SK-N-SH (cell line): ENCODE data around the gene PHAF1. TPM values are rescaled to one million over a fixed set of nuclear protein-coding genes. Genes with fewer than 3 reads are reported as not detected.

Experiments used
- CTCF ChIA-PET: fragments of 300-600, 350-600 bp; formaldehyde crosslinking; extraction: SDS; loops from one replicate; lab custom pipeline; 2021; lab: Yijun Ruan, JAX
- POLR2A ChIA-PET: fragments of 350-600 bp; sonication (Branson Sonifier 250); formaldehyde crosslinking; extraction: SDS; loops from one replicate; lab custom pipeline; 2020; ENCODE audit warnings: antibody characterized with exemption, inconsistent platforms; lab: Yijun Ruan, JAX
- DNase-seq: peaks from one replicate; pipeline ENCODE4 v3.0.0; 2012
- H2AFZ ChIP-seq: fragments of 200-600 bp; sonication (generic); 2 replicates; pipeline ENCODE4 v1.8.1; 2016; ENCODE audit warnings: antibody characterized with exemption, mild to moderate bottlenecking, low read depth
- H3F3A ChIP-seq: fragments of 200-600 bp; sonication (generic); replicated peaks from 2 replicates; pipeline ENCODE3; 2016; ENCODE audit warnings: antibody characterized with exemption, mild to moderate bottlenecking; ENCODE audit not compliant: insufficient read depth
- H3K27ac ChIP-seq, 2 experiments: fragments of 200-500 bp in 1 of 2; fragments of 200-600 bp in 1 of 2; sonication (Bioruptor generic) in 1 of 2; sonication (generic), shearing (Covaris generic) in 1 of 2; 2 replicates each; pipeline versions ENCODE4 v1.5.1 to v1.6.1; 2014 to 2016; ENCODE audit warnings: low read depth in 2 of 2, inconsistent platforms in 1 of 2, low read length in 1 of 2, mild to moderate bottlenecking in 1 of 2, mixed read lengths in 1 of 2
- H3K27me3 ChIP-seq: fragments of 200-600 bp; sonication (generic), shearing (Covaris generic); 2 replicates; pipeline ENCODE4 v1.6.1; 2016; ENCODE audit warnings: mixed run types; ENCODE audit not compliant: insufficient read depth
- H3K36me3 ChIP-seq, 2 experiments: fragments of 200-500 bp in 1 of 2; fragments of 200-600 bp in 1 of 2; sonication (Bioruptor generic) in 1 of 2; sonication (generic) in 1 of 2; replicated peaks in 1 of 2; 2 replicates each; pipeline versions ENCODE3 to v1.5.1; 2014 to 2016; ENCODE audit warnings: low read length in 1 of 2, mild to moderate bottlenecking in 1 of 2; ENCODE audit not compliant: insufficient read depth in 2 of 2, control insufficient read depth in 1 of 2
- H3K4me1 ChIP-seq, 2 experiments: fragments of 200-500 bp in 1 of 2; fragments of 200-600 bp in 1 of 2; sonication (Bioruptor generic) in 1 of 2; sonication (generic), shearing (Covaris generic) in 1 of 2; 2 replicates each; pipeline versions ENCODE4 v1.5.1 to v1.6.1; 2014 to 2016; ENCODE audit warnings: low read depth in 1 of 2, low read length in 1 of 2, mixed run types in 1 of 2; ENCODE audit not compliant: insufficient read depth in 2 of 2, control insufficient read depth in 1 of 2
- H3K4me2 ChIP-seq: fragments of 200-600 bp; sonication (generic), shearing (Covaris generic); 2 replicates; pipeline ENCODE4 v1.6.1; 2017; ENCODE audit warnings: mixed run types
- H3K4me3 ChIP-seq, 2 experiments: fragments of 200-500 bp in 1 of 2; fragments of 200-600 bp in 1 of 2; sonication (Bioruptor generic) in 1 of 2; sonication (generic), shearing (Covaris generic) in 1 of 2; 2 replicates each; pipeline versions ENCODE4 v1.5.1 to v1.8.1; 2014 to 2016; ENCODE audit warnings: low read depth in 2 of 2, inconsistent platforms in 1 of 2, low read length in 1 of 2, mild to moderate bottlenecking in 1 of 2, mixed read lengths in 1 of 2, moderate library complexity in 1 of 2
- H3K79me2 ChIP-seq: fragments of 200-600 bp; sonication (generic); 2 replicates; pipeline ENCODE4 v1.8.1; 2017; ENCODE audit warnings: mild to moderate bottlenecking; ENCODE audit not compliant: insufficient read depth
- H3K9ac ChIP-seq: fragments of 200-600 bp; sonication (generic); 2 replicates; pipeline ENCODE4 v1.6.1; 2017; ENCODE audit warnings: mixed run types
- H3K9me2 ChIP-seq: fragments of 200-600 bp; sonication (generic); 2 replicates; pipeline ENCODE4 v1.6.1; 2017; ENCODE audit warnings: mixed run types
- H3K9me3 ChIP-seq: fragments of 200-600 bp; sonication (generic); 2 replicates; pipeline ENCODE4 v1.6.1; 2017; ENCODE audit warnings: mixed run types, mild to moderate bottlenecking, moderate library complexity
- H4K20me1 ChIP-seq: fragments of 200-600 bp; sonication (generic); 2 replicates; pipeline ENCODE4 v1.6.1; 2017; ENCODE audit warnings: mild to moderate bottlenecking, mixed run types; ENCODE audit not compliant: insufficient read depth
- EZH2phosphoT487 ChIP-seq: fragments of 200-600 bp; sonication (generic); IDR thresholded peaks from 2 replicates; pipeline ENCODE4 v1.6.1; 2017; ENCODE audit warnings: low read depth, mixed run types, mild to moderate bottlenecking, antibody characterized with exemption, moderate library complexity, borderline replicate concordance
- FOXJ3 ChIP-seq: sonication (generic); formaldehyde crosslinking; IDR thresholded peaks from 2 replicates; pipeline ENCODE4 v1.5.1; 2020; ENCODE audit warnings: mild to moderate bottlenecking, missing genetic modification reagents
- GABPA ChIP-seq: IDR thresholded peaks from 2 replicates; pipeline ENCODE4 v1.4.0; 2012; ENCODE audit warnings: low read depth, mild to moderate bottlenecking
- GATA2 ChIP-seq: sonication (generic); formaldehyde crosslinking; IDR thresholded peaks from 2 replicates; pipeline ENCODE4 v1.5.0; 2020; ENCODE audit warnings: mild to moderate bottlenecking, missing genetic modification reagents
- MXI1 ChIP-seq: IDR thresholded peaks from 2 replicates; pipeline ENCODE4 v1.6.1; 2012; ENCODE audit warnings: mild to moderate bottlenecking, low read depth, low read length, improper control_type of control experiment
- NFIC ChIP-seq: IDR thresholded peaks from 2 replicates; pipeline ENCODE4 v1.4.0; 2012; ENCODE audit warnings: borderline replicate concordance
- RXRA ChIP-seq: IDR thresholded peaks from 2 replicates; pipeline ENCODE4 v1.4.0; 2012; ENCODE audit warnings: low read depth, mild to moderate bottlenecking, borderline replicate concordance
- SIN3A ChIP-seq: IDR thresholded peaks from 2 replicates; pipeline ENCODE4 v1.6.1; 2012; ENCODE audit warnings: low read depth, mild to moderate bottlenecking, low read length, moderate library complexity, borderline replicate concordance
- SMC3 ChIP-seq: IDR thresholded peaks from 2 replicates; pipeline ENCODE4 v1.6.1; 2012; ENCODE audit warnings: low read depth, low read length, improper control_type of control experiment
- TEAD4 ChIP-seq: IDR thresholded peaks from 2 replicates; pipeline ENCODE4 v1.4.0; 2012; ENCODE audit warnings: mild to moderate bottlenecking, borderline replicate concordance; ENCODE audit not compliant: insufficient read depth
- YY1 ChIP-seq: IDR thresholded peaks from 2 replicates; pipeline ENCODE4 v1.4.0; 2012; ENCODE audit warnings: low read depth, mild to moderate bottlenecking
- WGBS: methylation state at CpG from one replicate; pipeline ENCODE4 v1.1.6; 2017; ENCODE audit warnings: low lambda C conversion rate; 5-methylcytosine and 5-hydroxymethylcytosine counted together
- polyA plus RNA-seq, 3 experiments: library from polyadenylated mRNA; depleted of rRNA; stranded (reverse); fragments of >200 nt; gene quantifications; 2 replicates each; pipeline ENCODE4 v1.2.3, GENCODE V29; 2012
- TF ChIP-seq, protein P1 (sequence below): IDR thresholded peaks from 2 replicates; pipeline ENCODE4 v1.6.1; 2012; ENCODE audit warnings: mild to moderate bottlenecking, low read depth, low read length, moderate library complexity
- TF ChIP-seq, protein P2 (sequence below): IDR thresholded peaks from 2 replicates; pipeline ENCODE4 v1.4.0; 2012; ENCODE audit warnings: low read depth, borderline replicate concordance
- TF ChIP-seq, protein P3 (sequence below): IDR thresholded peaks from 2 replicates; pipeline ENCODE4; 2012
- TF ChIP-seq, protein P4 (sequence below): IDR thresholded peaks from 2 replicates; pipeline ENCODE4 v1.4.0; 2012; ENCODE audit warnings: low read depth

PHAF1 gene
- polyA plus RNA-seq, 1 of the 3 experiments (the other 2 are of a cell fraction): 17.3 TPM

DNA sequence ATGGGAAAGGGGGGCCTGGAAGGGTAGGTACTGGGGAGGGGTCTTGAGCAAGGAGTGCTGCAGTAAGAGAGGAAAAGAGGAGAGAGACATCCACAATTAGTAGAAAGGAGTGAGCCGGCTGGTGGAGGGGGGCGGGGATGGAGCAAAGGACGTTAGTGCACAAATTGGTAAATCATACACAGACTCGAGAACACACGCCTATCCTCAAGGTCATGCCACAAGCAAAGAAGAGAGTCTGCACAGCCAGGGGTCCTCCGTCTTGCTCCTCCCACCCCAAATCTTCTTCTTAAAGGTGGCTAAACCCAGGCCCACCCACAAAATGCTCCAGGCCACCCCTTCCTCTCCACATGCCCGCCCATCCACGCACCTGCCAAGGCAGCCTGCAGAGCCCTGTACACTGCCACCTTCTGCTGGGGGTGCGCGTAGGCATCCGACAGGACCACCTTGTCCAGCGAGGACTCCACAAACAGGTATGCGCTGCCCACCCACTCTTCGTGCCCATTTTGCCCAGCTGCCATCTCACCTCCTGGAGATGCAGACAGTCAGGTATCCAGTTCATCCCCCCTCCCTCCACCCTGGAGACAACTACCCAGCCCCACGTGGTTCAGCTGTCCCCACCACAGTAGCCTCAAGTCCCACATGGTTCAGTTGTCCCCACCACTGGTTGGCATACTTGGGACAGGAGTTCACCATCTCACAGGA lies 46.6 kb downstream of the PHAF1 start (continued):
- TF ChIP-seq SIN3A (no peak), GABPA (no peak)
- TF ChIP-seq, protein P1, sequence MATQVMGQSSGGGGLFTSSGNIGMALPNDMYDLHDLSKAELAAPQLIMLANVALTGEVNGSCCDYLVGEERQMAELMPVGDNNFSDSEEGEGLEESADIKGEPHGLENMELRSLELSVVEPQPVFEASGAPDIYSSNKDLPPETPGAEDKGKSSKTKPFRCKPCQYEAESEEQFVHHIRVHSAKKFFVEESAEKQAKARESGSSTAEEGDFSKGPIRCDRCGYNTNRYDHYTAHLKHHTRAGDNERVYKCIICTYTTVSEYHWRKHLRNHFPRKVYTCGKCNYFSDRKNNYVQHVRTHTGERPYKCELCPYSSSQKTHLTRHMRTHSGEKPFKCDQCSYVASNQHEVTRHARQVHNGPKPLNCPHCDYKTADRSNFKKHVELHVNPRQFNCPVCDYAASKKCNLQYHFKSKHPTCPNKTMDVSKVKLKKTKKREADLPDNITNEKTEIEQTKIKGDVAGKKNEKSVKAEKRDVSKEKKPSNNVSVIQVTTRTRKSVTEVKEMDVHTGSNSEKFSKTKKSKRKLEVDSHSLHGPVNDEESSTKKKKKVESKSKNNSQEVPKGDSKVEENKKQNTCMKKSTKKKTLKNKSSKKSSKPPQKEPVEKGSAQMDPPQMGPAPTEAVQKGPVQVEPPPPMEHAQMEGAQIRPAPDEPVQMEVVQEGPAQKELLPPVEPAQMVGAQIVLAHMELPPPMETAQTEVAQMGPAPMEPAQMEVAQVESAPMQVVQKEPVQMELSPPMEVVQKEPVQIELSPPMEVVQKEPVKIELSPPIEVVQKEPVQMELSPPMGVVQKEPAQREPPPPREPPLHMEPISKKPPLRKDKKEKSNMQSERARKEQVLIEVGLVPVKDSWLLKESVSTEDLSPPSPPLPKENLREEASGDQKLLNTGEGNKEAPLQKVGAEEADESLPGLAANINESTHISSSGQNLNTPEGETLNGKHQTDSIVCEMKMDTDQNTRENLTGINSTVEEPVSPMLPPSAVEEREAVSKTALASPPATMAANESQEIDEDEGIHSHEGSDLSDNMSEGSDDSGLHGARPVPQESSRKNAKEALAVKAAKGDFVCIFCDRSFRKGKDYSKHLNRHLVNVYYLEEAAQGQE: no peak

DNA sequence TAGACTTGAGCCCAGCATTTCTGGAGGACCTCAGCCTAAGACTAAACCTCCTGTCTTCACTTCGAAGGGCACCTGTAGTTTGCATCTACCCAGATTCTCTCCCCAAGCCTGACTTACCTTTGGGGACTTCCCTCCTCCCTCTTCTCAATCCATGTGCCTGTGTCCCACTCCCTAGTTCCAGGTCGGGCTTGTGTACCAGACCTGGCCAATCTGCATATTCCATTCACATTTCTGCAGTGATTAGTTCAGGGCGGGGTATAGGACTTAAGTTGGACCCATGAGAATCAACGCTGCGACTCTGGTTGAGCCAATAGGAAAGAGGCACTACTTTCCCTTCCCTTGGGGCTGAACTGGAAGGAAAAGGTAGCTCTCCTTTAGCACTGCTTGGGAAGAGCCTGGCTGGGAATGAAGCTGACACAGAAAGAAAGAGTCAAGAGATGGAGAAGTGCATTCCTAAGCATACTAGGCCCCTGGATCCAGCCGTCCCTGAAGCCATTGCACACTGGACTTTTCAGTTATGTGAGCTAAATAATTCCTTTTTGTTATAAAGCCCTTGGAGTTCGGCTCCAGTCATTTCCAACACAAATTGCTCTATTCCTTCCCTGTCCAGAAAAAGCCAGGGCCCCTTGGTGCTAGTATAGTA lies 47.5 kb downstream of the PHAF1 start:
- H3K27me3 ChIP-seq: no peaks in the 10 kb centered on the region
- peaks cover 10% of the 10 kb centered on the region for H3F3A ChIP-seq
- no peak overlapping the region for H3K4me2 ChIP-seq
- no peaks in the 10 kb centered on the region for H3K9me2 ChIP-seq
- H4K20me1 ChIP-seq: peaks cover 26% of the 10 kb centered on the region
- no peaks in the 10 kb centered on the region for H3K9me3 ChIP-seq
- H2AFZ ChIP-seq: no peak overlapping the region
- peaks cover 0 to 4% of the 10 kb centered on the region in 2 experiments for H3K36me3 ChIP-seq
- no peak overlapping the region for H3K9ac ChIP-seq
- TF ChIP-seq SMC3 (no peak), EZH2phosphoT487 (no peak), FOXJ3 (CRISPR knock-in tag) (no peak), GATA2 (CRISPR knock-in tag) (no peak), MXI1 (no peak), SIN3A (no peak), RXRA (no peak), NFIC (no peak), GABPA (no peak), YY1 (no peak), TEAD4 (no peak)
- TF ChIP-seq, protein P1: no peak
- TF ChIP-seq, protein P2, sequence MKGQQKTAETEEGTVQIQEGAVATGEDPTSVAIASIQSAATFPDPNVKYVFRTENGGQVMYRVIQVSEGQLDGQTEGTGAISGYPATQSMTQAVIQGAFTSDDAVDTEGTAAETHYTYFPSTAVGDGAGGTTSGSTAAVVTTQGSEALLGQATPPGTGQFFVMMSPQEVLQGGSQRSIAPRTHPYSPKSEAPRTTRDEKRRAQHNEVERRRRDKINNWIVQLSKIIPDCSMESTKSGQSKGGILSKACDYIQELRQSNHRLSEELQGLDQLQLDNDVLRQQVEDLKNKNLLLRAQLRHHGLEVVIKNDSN: no peak
- TF ChIP-seq, protein P3, sequence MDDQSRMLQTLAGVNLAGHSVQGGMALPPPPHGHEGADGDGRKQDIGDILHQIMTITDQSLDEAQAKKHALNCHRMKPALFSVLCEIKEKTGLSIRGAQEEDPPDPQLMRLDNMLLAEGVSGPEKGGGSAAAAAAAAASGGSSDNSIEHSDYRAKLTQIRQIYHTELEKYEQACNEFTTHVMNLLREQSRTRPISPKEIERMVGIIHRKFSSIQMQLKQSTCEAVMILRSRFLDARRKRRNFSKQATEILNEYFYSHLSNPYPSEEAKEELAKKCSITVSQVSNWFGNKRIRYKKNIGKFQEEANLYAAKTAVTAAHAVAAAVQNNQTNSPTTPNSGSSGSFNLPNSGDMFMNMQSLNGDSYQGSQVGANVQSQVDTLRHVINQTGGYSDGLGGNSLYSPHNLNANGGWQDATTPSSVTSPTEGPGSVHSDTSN: no peak
- TF ChIP-seq, protein P4, sequence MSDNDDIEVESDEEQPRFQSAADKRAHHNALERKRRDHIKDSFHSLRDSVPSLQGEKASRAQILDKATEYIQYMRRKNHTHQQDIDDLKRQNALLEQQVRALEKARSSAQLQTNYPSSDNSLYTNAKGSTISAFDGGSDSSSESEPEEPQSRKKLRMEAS: no peak
- H3K4me3 ChIP-seq: no peak overlapping the region
- CTCF ChIA-PET: interaction anchor here (1.0 to 14.2 kb wide), 8 partner anchors 12 to 262 kb away, joined by 3 to 470 read pairs (median 8); partner anchors contain the start of genes CBFB and NOL3
- no peaks in the 10 kb centered on the region for H3K79me2 ChIP-seq
- 87% methylated on average over 7 of the region's 7 CpGs for WGBS
- H3K27ac ChIP-seq: no peak overlapping the region
- POLR2A ChIA-PET: interaction anchor here (1.4 kb wide), 1 partner anchor 140 kb away, joined by 3 read pairs; no protein-coding TSS in a partner anchor
- H3K4me1 ChIP-seq: peaks cover 4 to 17% of the 10 kb centered on the region in 2 experiments; a peak in 1 of 4 replicates
- no peak for DNase-seq
